PC-3 (cell line): Measurements from ENCODE around the gene TSKU. TPM values are rescaled to one million over a fixed set of nuclear protein-coding genes. Genes with fewer than 3 reads are reported as not detected.
"Not testable (repeated sequence)": the region's sequence is repeated elsewhere in the genome, so short reads cannot be mapped to it uniquely, and the experiment has no call there.

Experiments
- ATAC-seq: fragments of 200-7000 bp; cut with Tn5 transposase; 2 replicates; pipeline ENCODE4 v1.9.1; 2020; ENCODE audit warnings: mild to moderate bottlenecking, moderate library complexity
- BruUV-seq: library from RNA; stranded (reverse); fragments of 400-500 nt; replicated peaks from 2 replicates; lab custom pipeline; 2021; lab: Mats Ljungman, UMichigan
- CTCF ChIA-PET: fragments of 300-600 bp; sonication (Branson Sonifier 250); formaldehyde crosslinking; loops from one replicate; lab custom pipeline; 2022; ENCODE audit warnings: antibody characterized with exemption; lab: Charles Lee
- POLR2A ChIA-PET: fragments of 300-600 bp; sonication (Branson Sonifier 250); formaldehyde crosslinking; loops from one replicate; lab custom pipeline; 2022; ENCODE audit warnings: antibody characterized with exemption; ENCODE audit not compliant: unreplicated experiment; lab: Charles Lee
- DNase-seq: peaks from one replicate; pipeline ENCODE4 v3.0.0-alpha.2; 2015
- H2AFZ ChIP-seq: fragments of 300-600 bp; sonication (generic); 2 replicates; pipeline ENCODE4 v1.6.0; 2016; ENCODE audit warnings: antibody characterized with exemption, low read length
- H3F3A ChIP-seq: fragments of 300-600 bp; sonication (generic); one replicate; pipeline ENCODE4 v1.6.0; 2017; ENCODE audit warnings: antibody characterized with exemption, low read length, control low read depth, mild to moderate bottlenecking; ENCODE audit not compliant: unreplicated experiment
- H3K27ac ChIP-seq: fragments of 300-600 bp; sonication (generic); 2 replicates; pipeline ENCODE4 v1.5.1; 2016; ENCODE audit warnings: mild to moderate bottlenecking, low read length
- H3K27me3 ChIP-seq: fragments of 300-600 bp; sonication (generic); 2 replicates; pipeline ENCODE4 v1.6.1; 2016; ENCODE audit warnings: low read length, mixed read lengths
- H3K36me3 ChIP-seq: fragments of 300-600 bp; sonication (generic); 2 replicates; pipeline ENCODE4 v1.6.1; 2016; ENCODE audit warnings: low read depth, mixed run types, low read length, mixed read lengths
- H3K4me1 ChIP-seq: fragments of 300-600 bp; sonication (generic); 2 replicates; pipeline ENCODE4 v1.5.1; 2016; ENCODE audit warnings: low read length; ENCODE audit not compliant: insufficient read depth
- H3K4me2 ChIP-seq: fragments of 300-600 bp; sonication (generic); 2 replicates; pipeline ENCODE4 v1.6.0; 2016; ENCODE audit warnings: low read length
- H3K4me3 ChIP-seq: fragments of 300-600 bp; sonication (generic); 2 replicates; pipeline ENCODE4 v1.5.1; 2016; ENCODE audit warnings: mild to moderate bottlenecking, low read length, mixed read lengths
- H3K79me2 ChIP-seq: fragments of 300-600 bp; sonication (generic); 2 replicates; pipeline ENCODE4 v1.6.1; 2017; ENCODE audit warnings: low read length, mixed read lengths
- H3K9ac ChIP-seq: fragments of 300-600 bp; sonication (generic); 2 replicates; pipeline ENCODE4 v1.6.0; 2016; ENCODE audit warnings: mild to moderate bottlenecking, low read length
- H3K9me2 ChIP-seq: fragments of 300-600 bp; sonication (generic); replicated peaks from 2 replicates; pipeline ENCODE4 v1.6.1; 2016; ENCODE audit warnings: mixed run types, low read length, mixed read lengths
- H3K9me3 ChIP-seq: fragments of 300-600 bp; sonication (generic); 2 replicates; pipeline ENCODE4 v1.6.1; 2016; ENCODE audit warnings: low read length, mixed read lengths
- H4K20me1 ChIP-seq: fragments of 300-600 bp; sonication (generic); 2 replicates; pipeline ENCODE4 v1.6.1; 2016; ENCODE audit warnings: low read length, mixed read lengths
- CTCF ChIP-seq: fragments of 300-600 bp; sonication (generic); conservative IDR thresholded peaks from 2 replicates; pipeline ENCODE4 v1.5.1; 2017; ENCODE audit warnings: antibody characterized with exemption, low read depth, mild to moderate bottlenecking, low read length
- EZH2 ChIP-seq: fragments of 300-600 bp; sonication (generic); IDR thresholded peaks from one replicate; pipeline ENCODE4 v1.6.1; 2017; ENCODE audit warnings: antibody characterized with exemption, mild to moderate bottlenecking, low read length; ENCODE audit not compliant: unreplicated experiment
- EZH2phosphoT487 ChIP-seq: fragments of 300-600 bp; sonication (generic); IDR thresholded peaks from 2 replicates; pipeline ENCODE4 v1.6.1; 2018; ENCODE audit warnings: mild to moderate bottlenecking, antibody characterized with exemption, low read length, borderline replicate concordance
- intact Hi-C: fragments of 100-400 bp; cut with micrococcal nuclease; formaldehyde crosslinking; loops from 2 replicates; pipeline ENCODE4 v1.9.0; 2023
- total RNA-seq: library from RNA; depleted of rRNA; stranded (reverse); fragments of >200 nt; gene quantifications from 2 replicates; pipeline ENCODE4 v1.2.3, GENCODE V29; 2014

Gene TSKU
- total RNA-seq, 1 experiment from 2014 or later = 32.1 TPM

GRCh38 chr11:76810151-76810853, 27.1 kb downstream of the TSKU start:
- H3K4me3 ChIP-seq = no peak overlapping the region
- no peaks in the 10 kb centered on the region for H3F3A ChIP-seq
- DNase-seq (peak; percentile 83), ATAC-seq (peak; percentile 52)
- H3K79me2 ChIP-seq = no peaks in the 10 kb centered on the region
- peak overlapping the region; percentile 66 for H3K4me2 ChIP-seq
- peak overlapping the region; percentile 72 for H2AFZ ChIP-seq
- no peak overlapping the region for H3K27ac ChIP-seq
- no peaks in the 10 kb centered on the region for H4K20me1 ChIP-seq
- intact Hi-C loops = loop anchor here (1.0 kb wide), 3 partner anchors 26 to 237 kb away; no protein-coding TSS in a partner anchor
- H3K9me3 ChIP-seq = peaks cover 14% of the 10 kb centered on the region
- no peak overlapping the region for H3K9ac ChIP-seq
- ChIA-PET CTCF (interaction anchor here (0.6 to 2.9 kb wide), 2 partner anchors 51 to 109 kb away, joined by 4 to 38 read pairs; no protein-coding TSS in a partner anchor), POLR2A (interaction anchor here (0.6 kb wide), 1 partner anchor 13 kb away, joined by 4 read pairs; no protein-coding TSS in a partner anchor)
- no peaks in the 10 kb centered on the region for H3K27me3 ChIP-seq
- no TSS peak for BruUV-seq
- no peaks in the 10 kb centered on the region for H3K4me1 ChIP-seq
- TF ChIP-seq CTCF = peak; percentile 93
- TF ChIP-seq EZH2phosphoT487 = no peak
- no peaks in the 10 kb centered on the region for H3K9me2 ChIP-seq
- peaks cover 4% of the 10 kb centered on the region; the same call in 1 of the 2 replicates for H3K36me3 ChIP-seq

GRCh38 chr11:76811259-76811658, 28.1 kb downstream of the TSKU start:
- POLR2A ChIA-PET = no interaction called here
- Histone ChIP-seq H2AFZ (no peak overlapping the region), H3K36me3 (peaks cover 4% of the 10 kb centered on the region; the same call in 1 of the 2 replicates), H3K27me3 (no peaks in the 10 kb centered on the region), H3K9me2 (no peaks in the 10 kb centered on the region), H3K4me3 (no peak overlapping the region), H3K9me3 (peaks cover 14% of the 10 kb centered on the region), H3K4me1 (no peaks in the 10 kb centered on the region), H3F3A (no peaks in the 10 kb centered on the region), H3K9ac (no peak overlapping the region), H3K4me2 (no peak overlapping the region), H3K27ac (no peak overlapping the region), H3K79me2 (no peaks in the 10 kb centered on the region), H4K20me1 (no peaks in the 10 kb centered on the region)
- no TSS peak for BruUV-seq
- ATAC-seq = no peak
- intact Hi-C loops = no loop called here
- DNase-seq = no peak
- CTCF ChIA-PET = no interaction called here
- TF ChIP-seq EZH2phosphoT487 = no peak

- Histone ChIP-seq H3K4me3 (no peak overlapping the region), H3K36me3 (peaks cover 4% of the 10 kb centered on the region; the same call in 1 of the 2 replicates), H3K27me3 (no peaks in the 10 kb centered on the region), H3F3A (no peaks in the 10 kb centered on the region), H4K20me1 (no peaks in the 10 kb centered on the region), H2AFZ (no peak overlapping the region), H3K9me3 (peaks cover 18% of the 10 kb centered on the region), H3K9ac (no peak overlapping the region), H3K4me2 (no peak overlapping the region), H3K27ac (no peak overlapping the region), H3K9me2 (no peaks in the 10 kb centered on the region), H3K4me1 (no peaks in the 10 kb centered on the region), H3K79me2 (no peaks in the 10 kb centered on the region)
- DNase-seq (no peak), ATAC-seq (no peak)
- intact Hi-C loops = no loop called here
- POLR2A ChIA-PET = no interaction called here
- TF ChIP-seq EZH2 (no peak), EZH2phosphoT487 (no peak), CTCF (no peak)
- BruUV-seq = no TSS peak
- CTCF ChIA-PET = no interaction called here
Observed at GRCh38 chr11:76814414-76814813, 31.3 kb downstream of the TSKU start.

GRCh38 chr11:76815678-76816077, 32.5 kb downstream of the TSKU start:
- H3K27ac ChIP-seq, H3K4me1 ChIP-seq, H3K79me2 ChIP-seq, ATAC-seq, POLR2A ChIA-PET, H2AFZ ChIP-seq, H3K9me2 ChIP-seq, intact Hi-C loops, DNase-seq, H4K20me1 ChIP-seq, H3K4me2 ChIP-seq, H3K36me3 ChIP-seq, H3K27me3 ChIP-seq, H3K4me3 ChIP-seq, BruUV-seq, CTCF ChIA-PET, H3K9ac ChIP-seq, H3F3A ChIP-seq: not testable (repeated sequence)
- H3K9me3 ChIP-seq = peaks cover 18% of the 10 kb centered on the region
